Tongue (tissue), 2 donors: ENCODE data around the gene FADS3. TPM values are rescaled to one million over a fixed set of nuclear protein-coding genes. Genes with fewer than 3 reads are reported as not detected.
A peak's percentile ranks its signal among the peaks of the same experiment; 100 is the strongest.
"Not testable (repeated sequence)": the region's sequence is repeated elsewhere in the genome, so short reads cannot be mapped to it uniquely, and the experiment has no call there.

Source experiments
- DNase-seq: peaks from one replicate; pipeline ENCODE4 v3.0.0-alpha.2; 2015
- total RNA-seq: library from RNA; depleted of rRNA; stranded (reverse); fragments of >200 nt; gene quantifications from one replicate; pipeline ENCODE4 v1.2.3, GENCODE V29; 2014

The FADS3 gene
- total RNA-seq, 1 donor from 2014 or later, result 27.2 TPM

- DNase-seq, result no peak
These were observed 6.9 kb upstream of the FADS3 start for GRCh38 chr11:61898247-61898582.

- peak; percentile 83 for DNase-seq
These were observed 6.3 kb upstream of the FADS3 start for GRCh38 chr11:61897387-61898246.

- DNase-seq, result no peak
These were observed 5.5 kb upstream of the FADS3 start for GRCh38 chr11:61896665-61897386.

GRCh38 chr11:61895718-61896059 lies 4.3 kb upstream of the FADS3 start:
- DNase-seq, result no peak

GRCh38 chr11:61895046-61895717 lies 3.8 kb upstream of the FADS3 start:
- no peak for DNase-seq

GRCh38 chr11:61893981-61894380 lies 2.6 kb upstream of the FADS3 start:
- DNase-seq, result peak; percentile 54

- no peak for DNase-seq
These were observed 683 bp upstream of the FADS3 start for GRCh38 chr11:61892085-61892370.

- peak; percentile 33 for DNase-seq
These were observed 615 bp downstream of the FADS3 start for GRCh38 chr11:61890529-61891330.

- no peak for DNase-seq
These were observed 1.5 kb downstream of the FADS3 start for GRCh38 chr11:61889831-61890230.

GRCh38 chr11:61888590-61888989 lies 2.8 kb downstream of the FADS3 start:
- no peak for DNase-seq

- DNase-seq, result peak; percentile 66
These were observed 3.4 kb downstream of the FADS3 start for GRCh38 chr11:61887839-61888494.

GRCh38 chr11:61886643-61887042 lies 4.7 kb downstream of the FADS3 start:
- no peak for DNase-seq

GRCh38 chr11:61885784-61886580 lies 5.4 kb downstream of the FADS3 start:
- DNase-seq, result no peak

GRCh38 chr11:61885166-61885778 lies 6.1 kb downstream of the FADS3 start:
- DNase-seq, result no peak

- DNase-seq, result no peak
These were observed 7.4 kb downstream of the FADS3 start for GRCh38 chr11:61883947-61884346.

- DNase-seq, result no peak
These were observed 8.0 kb downstream of the FADS3 start for GRCh38 chr11:61883327-61883726.

GRCh38 chr11:61882879-61883278 lies 8.5 kb downstream of the FADS3 start:
- no peak for DNase-seq

GRCh38 chr11:61882267-61882666 lies 9.1 kb downstream of the FADS3 start:
- not testable (repeated sequence) for DNase-seq

- no peak for DNase-seq
These were observed 9.9 kb downstream of the FADS3 start for GRCh38 chr11:61881397-61881796.

GRCh38 chr11:61880454-61880853 lies 10.9 kb downstream of the FADS3 start:
- no peak for DNase-seq

- DNase-seq, result no peak
These were observed 11.3 kb downstream of the FADS3 start for GRCh38 chr11:61880031-61880430.
